Adrenal gland (tissue), 5 donors: Measurements from ENCODE around the gene MYEOV.

Experiments used
- POLR2A ChIP-seq, 2 donors: fragments of 450-650 bp; IDR thresholded peaks; one replicate each; pipeline ENCODE4 v1.6.1; 2017; ENCODE audit warnings: antibody characterized with exemption in 2 of 2, mild to moderate bottlenecking in 2 of 2, moderate library complexity in 1 of 2
- TF ChIP-seq, protein P1 (sequence below), 6 experiments: fragments of 450-650 bp in 4 of 6; fragments of 200-600 bp in 2 of 6; sonication (generic) in 1 of 6; IDR thresholded peaks; 1 replicate in 5 of 6; 2 replicates in 1 of 6; pipeline versions ENCODE4 v1.5.1 to v1.8.0; 2016 to 2021; ENCODE audit warnings: antibody characterized with exemption in 6 of 6, mild to moderate bottlenecking in 2 of 6, moderate library complexity in 1 of 6
- donor health status: DM: no; HTN: no; CAD: no.

DNA sequence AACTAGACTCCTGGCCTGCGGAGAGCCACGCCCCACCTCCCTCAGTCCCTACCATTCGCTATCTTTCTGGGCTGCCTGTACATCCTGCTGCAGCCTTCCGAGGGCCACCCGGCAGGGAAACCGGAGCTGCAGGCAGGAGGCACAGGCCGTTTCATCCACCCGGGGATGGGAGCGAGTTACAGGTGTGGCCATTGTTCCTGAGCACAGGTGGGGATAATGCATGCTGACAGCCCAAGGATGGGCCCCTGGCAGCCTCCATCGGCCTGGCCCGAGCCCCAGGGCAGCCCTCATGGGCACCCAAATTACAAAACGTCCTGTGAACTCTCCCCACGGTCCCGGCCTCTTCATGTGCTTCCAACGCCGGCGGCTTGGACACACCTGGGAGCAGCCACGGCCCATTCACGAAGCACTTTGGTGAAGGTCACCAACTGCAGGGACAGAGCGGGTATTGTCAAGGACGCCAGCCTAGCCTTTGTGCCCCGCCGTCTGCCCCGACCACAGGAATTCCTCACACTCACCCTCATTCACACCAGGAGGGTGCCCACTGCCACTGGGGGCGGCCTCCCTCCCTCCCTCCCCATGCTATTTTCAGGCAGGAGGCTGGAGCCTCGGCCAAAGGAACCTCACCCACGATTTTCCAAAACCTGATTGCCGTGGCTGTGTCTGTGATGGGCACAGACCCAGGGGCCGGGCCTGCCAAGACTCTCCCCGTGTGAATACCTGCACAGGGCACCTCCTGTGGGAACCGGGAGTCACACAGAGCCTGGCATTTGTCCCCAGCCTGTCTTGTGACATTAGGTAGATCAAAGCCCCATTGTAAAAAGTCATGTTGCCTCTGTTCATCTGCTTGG lies 42.1 kb upstream of the MYEOV start:
- TF ChIP-seq POLR2A (IDR thresholded peaks at IDR 0.05), result no peak
- TF ChIP-seq, protein P1, sequence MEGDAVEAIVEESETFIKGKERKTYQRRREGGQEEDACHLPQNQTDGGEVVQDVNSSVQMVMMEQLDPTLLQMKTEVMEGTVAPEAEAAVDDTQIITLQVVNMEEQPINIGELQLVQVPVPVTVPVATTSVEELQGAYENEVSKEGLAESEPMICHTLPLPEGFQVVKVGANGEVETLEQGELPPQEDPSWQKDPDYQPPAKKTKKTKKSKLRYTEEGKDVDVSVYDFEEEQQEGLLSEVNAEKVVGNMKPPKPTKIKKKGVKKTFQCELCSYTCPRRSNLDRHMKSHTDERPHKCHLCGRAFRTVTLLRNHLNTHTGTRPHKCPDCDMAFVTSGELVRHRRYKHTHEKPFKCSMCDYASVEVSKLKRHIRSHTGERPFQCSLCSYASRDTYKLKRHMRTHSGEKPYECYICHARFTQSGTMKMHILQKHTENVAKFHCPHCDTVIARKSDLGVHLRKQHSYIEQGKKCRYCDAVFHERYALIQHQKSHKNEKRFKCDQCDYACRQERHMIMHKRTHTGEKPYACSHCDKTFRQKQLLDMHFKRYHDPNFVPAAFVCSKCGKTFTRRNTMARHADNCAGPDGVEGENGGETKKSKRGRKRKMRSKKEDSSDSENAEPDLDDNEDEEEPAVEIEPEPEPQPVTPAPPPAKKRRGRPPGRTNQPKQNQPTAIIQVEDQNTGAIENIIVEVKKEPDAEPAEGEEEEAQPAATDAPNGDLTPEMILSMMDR (IDR thresholded peaks at IDR 0.05), result no peak
